ENCODE data around the gene PDS5A.

PDS5A gene

GRCh38 chr4:39825741-39826231, 151.9 kb downstream of the PDS5A start:
- Histone ChIP-seq H3K36me3 (replicated peaks) (peaks cover 9% of the 10 kb centered on the region), H3K27me3 (replicated peaks) (no peaks in the 10 kb centered on the region), H3K4me3 (ENCODE audit: low read depth, low read length) (no peak overlapping the region), H3K27ac (no peak overlapping the region)
- peak; percentile 43 for DNase-seq
- TF ChIP-seq CTCF (IDR thresholded peaks at IDR 0.05; ENCODE audit: low read depth, low read length, missing control alignments): no peak
- in situ Hi-C loops (cut with HindIII; ENCODE audit: low pct_ligation_motif_present, low sequenced_read_pairs): no loop called here

- in situ Hi-C loops (cut with HindIII; ENCODE audit: low pct_ligation_motif_present, low sequenced_read_pairs): no loop called here
- Histone ChIP-seq H3K36me3 (replicated peaks) (peaks cover 9% of the 10 kb centered on the region), H3K27ac (no peak overlapping the region), H3K27me3 (replicated peaks) (no peaks in the 10 kb centered on the region), H3K4me3 (ENCODE audit: low read depth, low read length) (no peak overlapping the region)
- DNase-seq: no peak
- no peak for TF ChIP-seq CTCF (IDR thresholded peaks at IDR 0.05; ENCODE audit: low read depth, low read length, missing control alignments)
Measured at GRCh38 chr4:39825090-39825489, 152.6 kb downstream of the PDS5A start.

GRCh38 chr4:39823191-39823590, 154.5 kb downstream of the PDS5A start:
- no peak for TF ChIP-seq CTCF (IDR thresholded peaks at IDR 0.05; ENCODE audit: low read depth, low read length, missing control alignments)
- in situ Hi-C loops (cut with HindIII; ENCODE audit: low pct_ligation_motif_present, low sequenced_read_pairs): no loop called here
- no peak for DNase-seq
- no peak overlapping the region for H3K4me3 ChIP-seq (ENCODE audit: low read depth, low read length)
- no peaks in the 10 kb centered on the region for H3K27me3 ChIP-seq (replicated peaks)
- no peak overlapping the region for H3K27ac ChIP-seq
- peaks cover 3% of the 10 kb centered on the region for H3K36me3 ChIP-seq (replicated peaks)

GRCh38 chr4:39822662-39823061, 155.0 kb downstream of the PDS5A start:
- in situ Hi-C loops (cut with HindIII; ENCODE audit: low pct_ligation_motif_present, low sequenced_read_pairs): no loop called here
- no peaks in the 10 kb centered on the region for H3K27me3 ChIP-seq (replicated peaks)
- peaks cover 3% of the 10 kb centered on the region for H3K36me3 ChIP-seq (replicated peaks)
- H3K27ac ChIP-seq: no peak overlapping the region
- DNase-seq: no peak
- H3K4me3 ChIP-seq (ENCODE audit: low read depth, low read length): no peak overlapping the region
- no peak for TF ChIP-seq CTCF (IDR thresholded peaks at IDR 0.05; ENCODE audit: low read depth, low read length, missing control alignments)

- no peak for TF ChIP-seq CTCF (IDR thresholded peaks at IDR 0.05; ENCODE audit: low read depth, low read length, missing control alignments)
- Histone ChIP-seq H3K4me3 (ENCODE audit: low read depth, low read length) (no peak overlapping the region), H3K27me3 (replicated peaks) (no peaks in the 10 kb centered on the region), H3K36me3 (replicated peaks) (peaks cover 3% of the 10 kb centered on the region), H3K27ac (no peak overlapping the region)
- no peak for DNase-seq
- in situ Hi-C loops (cut with HindIII; ENCODE audit: low pct_ligation_motif_present, low sequenced_read_pairs): no loop called here
Measured at GRCh38 chr4:39821951-39822350, 155.8 kb downstream of the PDS5A start.

GRCh38 chr4:39820186-39820585, 157.5 kb downstream of the PDS5A start:
- Histone ChIP-seq H3K36me3 (replicated peaks) (peaks cover 2% of the 10 kb centered on the region), H3K27ac (no peak overlapping the region), H3K4me3 (ENCODE audit: low read depth, low read length) (no peak overlapping the region), H3K27me3 (replicated peaks) (no peaks in the 10 kb centered on the region)
- DNase-seq: no peak
- in situ Hi-C loops (cut with HindIII; ENCODE audit: low pct_ligation_motif_present, low sequenced_read_pairs): no loop called here
- TF ChIP-seq CTCF (IDR thresholded peaks at IDR 0.05; ENCODE audit: low read depth, low read length, missing control alignments): no peak

Measured in brain microvascular endothelial cell (primary cell).